HG03439 (cell line): Measurements from ENCODE around the gene FOXN3.
A peak's percentile ranks its signal among the peaks of the same experiment; 100 is the strongest.

Source experiments
- ATAC-seq: cut with Tn5 transposase; IDR thresholded peaks from one replicate; pipeline ENCODE4 v1.9.1; 2021; ENCODE audit warnings: mild to moderate bottlenecking, moderate library complexity; ENCODE audit not compliant: unreplicated experiment

The FOXN3 gene

DNA sequence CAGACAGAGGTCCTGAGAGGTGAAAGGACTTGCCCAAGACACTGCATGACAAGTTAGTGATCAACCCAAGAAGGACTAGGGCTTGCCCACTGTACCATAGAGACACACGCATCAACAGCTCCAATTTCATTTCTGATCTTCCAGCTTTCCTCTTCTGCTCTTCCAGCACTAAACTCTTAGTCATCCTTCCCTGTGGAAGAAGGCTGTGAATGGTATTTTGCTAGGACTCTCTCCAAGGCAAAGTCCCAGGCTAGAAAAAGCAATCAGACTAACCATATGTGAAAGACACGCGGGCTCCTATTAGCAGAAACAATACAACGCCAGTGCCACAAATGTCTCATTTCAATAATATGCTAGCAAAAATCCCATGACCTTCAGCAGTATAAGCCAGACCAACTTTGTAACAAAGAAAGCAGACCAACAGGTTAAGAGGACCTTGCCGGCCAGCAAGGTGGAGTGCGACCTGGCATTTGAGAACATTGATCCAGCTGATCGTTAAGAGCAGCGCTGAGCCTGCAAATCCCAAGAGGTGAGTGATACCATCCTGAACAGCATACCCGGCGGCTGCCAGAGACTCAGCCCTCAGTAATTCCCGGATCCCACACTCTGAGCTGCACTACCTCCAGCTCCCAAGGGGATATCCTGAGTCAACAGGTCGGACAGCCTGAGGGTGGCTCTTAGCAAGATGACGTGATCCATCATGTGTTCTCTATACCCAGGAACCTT, 132.5 kb downstream of the FOXN3 start:
- no peak for ATAC-seq

DNA sequence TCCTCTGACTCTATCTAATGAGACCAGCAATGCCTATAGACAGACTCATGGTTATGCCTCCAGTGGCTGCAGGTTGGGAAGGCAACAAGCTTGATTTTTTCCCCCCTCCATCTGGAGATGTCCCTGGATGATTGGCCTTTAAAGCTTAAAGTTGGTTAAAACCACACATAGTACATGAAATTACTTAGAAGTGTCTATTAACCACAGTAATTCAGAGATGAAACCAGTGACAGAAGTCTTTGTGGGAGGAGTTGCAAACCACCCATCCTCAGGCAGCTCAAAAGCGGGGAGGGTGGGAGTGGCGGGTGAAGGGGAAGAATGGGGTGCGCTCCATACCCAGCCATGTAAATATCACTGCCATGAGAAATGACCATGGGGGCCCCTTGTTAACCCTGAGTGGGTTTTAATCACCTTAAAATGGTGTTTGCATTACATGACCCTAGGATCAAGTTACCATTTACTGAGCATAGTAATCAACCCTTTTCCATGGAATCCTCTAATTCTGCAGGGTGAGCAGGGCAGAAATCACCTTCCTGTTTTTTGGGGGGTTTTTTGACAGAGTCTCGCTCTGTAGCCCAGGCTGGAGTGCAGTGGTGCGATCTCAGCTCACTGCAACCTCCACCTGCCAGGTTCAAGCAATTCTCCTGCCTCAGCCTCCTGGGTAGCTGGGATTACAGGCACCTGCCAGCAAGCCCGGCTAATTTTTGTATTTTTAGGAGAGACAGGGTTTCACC, 133.5 kb downstream of the FOXN3 start:
- no peak for ATAC-seq

DNA sequence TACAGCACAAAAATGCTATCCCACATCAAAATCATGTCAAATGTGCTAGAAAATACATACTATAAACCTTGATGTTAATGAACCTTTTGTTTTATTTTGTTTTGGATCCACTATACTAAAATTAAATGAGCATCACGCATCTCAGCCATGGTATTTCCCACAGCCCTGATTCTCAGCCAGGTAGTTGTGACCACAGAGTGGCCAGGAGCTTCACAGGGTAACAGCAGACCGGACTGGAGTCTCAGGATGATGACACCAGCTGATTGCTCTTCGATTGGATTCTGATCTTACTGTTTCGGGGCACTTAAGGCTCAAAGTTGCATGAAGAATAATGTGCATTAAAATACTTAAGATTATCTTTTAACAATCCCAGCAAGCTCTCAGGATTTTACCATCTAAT, 134.8 kb downstream of the FOXN3 start:
- no peak for ATAC-seq

DNA sequence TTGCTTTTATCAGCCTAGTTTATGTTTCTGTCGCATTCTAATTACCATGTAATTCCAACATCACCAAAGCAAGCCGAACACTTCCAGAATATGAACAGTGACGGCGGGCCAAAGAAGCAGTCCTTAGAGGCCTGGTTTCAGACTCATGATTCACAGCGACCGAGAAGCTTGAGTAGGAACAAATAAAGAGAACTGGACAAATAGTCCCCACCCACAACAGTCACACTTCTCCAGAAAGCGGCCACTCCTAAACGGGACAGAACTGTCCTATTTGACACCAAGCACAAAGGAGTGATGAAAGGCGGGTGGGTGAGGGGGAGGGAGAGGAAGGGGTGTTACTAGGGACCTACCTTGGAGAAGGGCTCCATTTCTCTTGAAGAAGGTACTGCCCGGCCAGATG, 136.4 kb downstream of the FOXN3 start:
- ATAC-seq, result no peak

DNA sequence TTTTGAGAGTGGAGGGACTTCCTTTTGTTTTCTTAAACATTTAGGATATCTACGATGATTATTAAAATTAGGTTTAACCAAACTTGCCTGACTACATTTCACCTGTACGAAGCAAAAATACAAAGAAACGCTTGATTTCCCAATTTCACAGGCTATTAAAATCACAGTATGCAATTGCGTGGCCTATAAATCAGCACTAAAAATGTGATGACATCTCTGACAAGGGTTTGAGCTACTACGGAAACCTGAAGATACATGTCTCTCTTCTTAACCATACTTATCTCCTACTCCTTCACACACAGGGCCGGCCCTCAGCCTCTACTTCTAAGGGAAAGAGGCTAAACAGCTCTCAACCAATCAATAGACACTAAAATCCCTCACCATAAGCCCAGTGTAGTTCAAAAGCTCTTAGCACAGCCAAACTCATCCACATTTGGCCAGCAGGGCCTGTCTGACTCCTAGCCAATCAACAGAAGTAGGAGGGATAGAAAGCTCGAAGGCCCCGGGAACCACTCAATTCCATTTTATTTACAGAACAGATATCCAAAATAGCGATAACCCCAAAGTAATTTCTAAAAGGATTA, 137.3 kb downstream of the FOXN3 start:
- ATAC-seq, result no peak

DNA sequence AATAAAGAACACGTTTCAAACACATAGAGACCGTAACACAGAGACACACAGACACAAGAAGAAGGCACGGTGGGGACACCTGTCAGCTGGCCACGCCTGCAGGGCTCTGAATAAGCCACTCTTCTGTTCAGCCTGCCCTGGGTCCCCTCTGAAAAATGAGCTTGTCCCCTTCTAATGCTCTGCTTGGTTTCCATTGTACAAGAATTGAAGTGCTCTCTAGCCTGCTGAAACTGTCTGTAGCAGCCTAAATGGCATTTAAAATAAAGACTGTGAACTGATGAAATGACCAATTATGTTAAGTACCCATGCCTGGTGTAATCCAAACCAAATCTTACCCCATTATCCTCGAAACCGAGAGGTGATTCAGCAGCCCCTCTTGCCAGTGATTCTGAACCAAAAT, 139.8 kb downstream of the FOXN3 start:
- ATAC-seq, result no peak

DNA sequence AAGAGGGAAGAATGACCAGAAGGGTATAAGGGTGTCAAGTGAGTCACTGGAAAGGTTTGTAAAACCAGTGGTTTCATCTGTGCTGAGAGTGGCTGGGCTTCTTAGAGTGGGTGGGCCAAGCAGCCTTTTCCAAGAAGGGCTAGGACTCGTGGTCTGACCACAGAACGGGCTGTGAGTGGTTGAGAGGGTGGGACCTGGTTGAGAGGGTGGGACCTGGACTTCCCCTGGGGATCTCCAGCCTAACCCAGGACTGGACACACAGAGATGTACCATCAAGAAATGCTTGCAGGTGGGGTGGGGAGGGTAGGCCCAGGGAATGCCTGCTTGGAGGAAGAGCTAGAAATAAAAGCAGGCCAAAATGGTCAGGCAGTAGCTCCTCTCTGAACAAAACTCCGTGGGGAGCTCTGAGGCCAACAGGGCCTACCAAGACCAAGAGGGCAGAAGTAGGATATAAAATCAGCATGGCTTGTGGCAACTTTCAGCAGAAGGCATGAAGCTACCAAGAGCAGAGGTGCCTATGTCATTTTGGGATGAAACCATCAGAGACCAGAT, 140.5 kb downstream of the FOXN3 start:
- peak; percentile 85 for ATAC-seq

DNA sequence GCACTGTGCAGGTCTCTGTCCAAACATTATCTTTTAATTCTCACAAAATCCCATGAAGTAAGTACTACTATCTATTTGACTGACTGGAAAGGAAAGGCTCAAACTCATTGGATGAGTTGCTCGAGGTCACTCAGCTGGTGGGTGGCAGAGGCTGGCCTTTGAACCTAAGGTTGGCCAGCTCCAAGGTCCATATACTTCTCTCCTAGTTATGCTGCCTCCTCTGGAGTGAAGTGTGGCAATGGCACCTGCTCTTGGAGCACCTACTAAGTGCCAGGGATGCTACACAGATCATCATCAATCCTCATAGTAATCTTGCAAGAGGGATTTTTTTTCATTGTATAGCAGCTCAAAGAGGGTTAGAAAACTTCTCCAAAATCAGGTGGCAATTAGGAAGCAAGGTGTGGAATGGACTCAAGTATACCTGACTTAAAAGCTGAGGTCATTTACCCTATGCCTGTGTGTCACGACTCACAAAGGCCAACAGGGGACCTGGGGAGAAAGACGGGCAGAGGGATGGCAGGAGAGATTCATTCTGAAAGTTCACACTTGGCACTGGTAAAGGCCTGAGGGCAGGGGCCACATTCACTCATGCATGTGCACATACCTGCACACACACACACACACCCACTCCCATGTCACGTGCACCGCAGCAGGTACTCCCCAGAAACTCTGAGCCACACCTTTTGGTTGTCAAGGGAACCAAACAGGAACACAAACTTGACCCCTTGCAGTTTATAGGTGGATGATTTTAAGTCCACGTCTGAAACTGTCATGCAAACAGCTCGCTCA, 146.4 kb downstream of the FOXN3 start:
- no peak for ATAC-seq

DNA sequence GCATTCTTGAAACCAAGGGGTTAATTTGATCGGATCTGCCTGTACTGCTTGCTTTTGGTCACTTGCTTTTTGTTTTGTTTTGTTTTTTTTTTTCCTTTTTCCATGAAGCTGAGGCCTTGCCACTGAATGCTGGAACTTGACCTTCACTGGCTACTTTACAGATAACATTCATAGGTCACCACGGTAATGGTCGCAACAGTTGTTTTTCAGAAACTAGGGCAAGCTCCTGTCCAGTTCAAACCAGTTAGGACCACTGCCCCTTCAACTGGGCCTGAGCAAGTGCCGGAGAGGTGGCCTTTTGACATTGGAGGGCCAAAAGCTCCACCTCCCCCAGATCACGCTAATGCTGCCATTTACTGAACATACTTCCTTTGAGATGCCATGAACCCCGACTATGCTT, 147.6 kb downstream of the FOXN3 start:
- ATAC-seq, result no peak

DNA sequence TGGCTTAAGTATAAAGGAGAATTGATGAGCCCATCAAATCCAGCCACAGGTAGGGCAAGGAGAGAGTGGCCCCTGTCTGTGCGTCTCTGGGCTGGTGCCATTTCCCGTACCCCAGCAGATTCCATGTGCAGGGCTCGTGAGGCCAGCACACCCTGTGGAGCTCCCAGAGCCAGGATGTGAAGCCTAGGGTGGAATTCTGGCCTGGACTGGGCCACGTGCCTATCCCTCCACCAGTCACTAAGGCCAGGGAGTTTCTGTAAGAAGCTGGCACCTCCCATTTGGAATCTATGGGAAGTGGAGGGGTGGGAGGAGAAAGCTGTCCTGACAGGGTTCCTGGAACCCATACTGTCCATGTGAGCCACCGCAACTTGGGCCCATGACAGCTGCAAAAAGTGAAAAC, 148.5 kb downstream of the FOXN3 start:
- ATAC-seq, result no peak

DNA sequence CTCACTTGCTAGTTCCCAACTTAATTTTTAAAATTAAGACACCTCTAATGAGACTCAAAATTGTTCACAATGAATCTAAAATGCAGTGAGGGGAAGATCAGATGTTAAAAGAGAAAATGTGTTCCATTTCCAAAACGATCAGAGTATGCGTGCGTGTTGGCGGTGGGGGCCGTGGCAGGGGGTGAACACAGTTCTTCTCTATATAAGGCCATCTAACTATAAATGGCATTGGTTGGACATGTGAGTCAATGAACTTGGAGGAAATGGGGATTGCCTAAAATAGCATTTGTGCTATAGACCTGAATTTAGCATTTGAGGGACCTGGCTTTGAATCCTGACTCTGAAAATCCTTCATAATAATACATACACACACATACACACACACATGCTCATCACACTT, 149.4 kb downstream of the FOXN3 start:
- ATAC-seq, result no peak

DNA sequence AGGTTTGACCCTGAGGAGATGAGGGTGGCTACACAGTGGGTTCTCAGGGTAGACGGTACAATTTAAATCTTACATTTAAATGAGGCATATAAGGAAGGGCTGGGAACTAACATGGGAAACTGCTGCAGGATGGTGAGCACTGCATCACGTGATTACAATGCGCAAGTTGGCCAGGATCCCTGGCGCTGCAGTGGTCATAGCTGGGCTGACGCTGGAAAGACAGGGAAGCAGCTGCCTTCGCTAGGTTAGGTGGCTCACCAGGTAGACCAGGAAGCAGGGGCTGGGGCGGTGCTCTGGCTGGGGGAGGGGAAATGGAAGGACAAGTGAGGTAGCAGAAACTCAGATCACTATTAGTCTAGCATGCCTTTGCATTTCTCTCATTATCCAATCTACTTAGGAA, 149.9 kb downstream of the FOXN3 start:
- ATAC-seq, result no peak

DNA sequence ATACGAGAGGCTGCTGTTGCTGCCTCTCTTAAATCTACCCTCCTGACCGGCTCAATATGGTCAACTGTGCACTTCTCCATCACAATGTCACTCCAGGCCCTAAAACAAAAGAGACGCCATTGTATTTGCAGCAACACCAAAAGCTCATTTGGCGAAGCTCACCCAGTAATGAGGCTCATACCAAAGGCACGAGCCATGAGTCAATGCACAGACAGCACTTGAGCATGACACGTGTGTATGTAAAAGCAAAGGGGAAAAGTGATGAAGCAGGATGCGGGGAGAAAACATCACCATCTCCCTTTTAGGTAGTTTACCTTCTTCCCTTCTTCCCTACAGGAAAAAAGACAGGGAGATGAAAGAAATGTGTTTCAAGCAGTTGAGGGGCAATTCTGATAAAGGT, 150.3 kb downstream of the FOXN3 start:
- no peak for ATAC-seq

DNA sequence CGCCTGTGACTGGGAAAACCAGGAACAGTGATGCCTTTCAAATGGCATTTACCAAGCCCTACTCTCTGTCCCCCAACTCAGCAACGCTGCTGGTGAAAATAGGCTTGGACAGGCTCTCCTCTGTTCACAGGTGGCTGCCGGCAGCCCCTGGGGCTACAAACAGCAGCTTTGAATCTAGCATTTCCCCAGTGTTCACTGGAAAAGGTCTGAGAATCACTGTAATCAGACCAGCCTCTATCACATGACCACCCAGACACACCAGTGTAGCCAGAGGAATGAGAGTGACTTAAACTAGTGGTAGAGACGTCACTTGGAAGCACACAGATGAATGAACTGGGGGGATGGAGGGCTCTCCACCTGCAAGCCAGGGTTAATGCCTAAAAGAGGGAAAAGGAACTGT, 151.8 kb downstream of the FOXN3 start:
- ATAC-seq, result no peak

DNA sequence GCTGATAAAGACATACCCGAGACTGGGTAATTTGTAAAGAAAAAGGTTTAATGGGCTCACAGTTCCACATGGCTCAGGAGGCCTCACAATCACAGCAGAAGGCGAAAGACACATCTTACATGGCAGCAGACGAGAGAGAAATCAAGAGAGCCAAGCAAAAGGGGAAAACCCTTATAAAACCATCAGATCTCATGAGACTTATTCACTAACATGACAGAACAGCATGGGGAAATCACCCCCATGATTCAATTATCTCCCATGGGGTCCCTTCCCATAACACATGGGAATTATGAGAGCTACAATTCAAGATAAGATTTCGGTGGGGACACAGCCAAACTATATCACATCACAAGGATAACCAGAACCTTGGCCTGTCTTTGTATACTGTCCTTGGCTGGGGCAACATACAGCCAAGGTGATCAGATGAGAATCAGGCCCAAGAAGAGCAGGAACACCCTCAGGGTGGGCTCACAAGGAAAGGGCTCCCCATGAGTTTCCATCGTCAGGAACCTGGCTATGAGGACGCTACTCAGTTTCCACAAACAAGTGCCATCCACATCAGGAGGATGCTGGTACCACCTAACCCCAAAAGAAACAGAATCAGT, 152.7 kb downstream of the FOXN3 start:
- ATAC-seq, result no peak

DNA sequence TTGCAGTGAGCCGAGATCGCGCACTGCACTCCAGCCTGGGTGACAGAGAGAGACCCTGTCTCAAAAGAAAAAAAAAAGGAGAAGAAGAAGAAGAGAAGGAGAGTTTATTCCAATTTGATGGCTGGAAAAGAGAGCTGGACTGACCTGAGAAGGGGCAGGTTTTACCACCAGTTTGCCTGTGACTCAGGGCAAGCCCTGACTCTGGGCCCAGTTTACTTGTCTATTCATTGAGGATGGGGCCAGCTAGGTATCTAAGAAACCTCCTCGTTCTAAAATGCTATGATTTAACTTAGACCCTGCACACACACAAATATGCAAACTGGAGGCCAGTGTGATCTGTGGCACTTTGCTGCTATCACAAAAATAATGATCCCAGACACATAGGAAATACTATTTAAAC, 155.0 kb downstream of the FOXN3 start:
- ATAC-seq, result no peak

DNA sequence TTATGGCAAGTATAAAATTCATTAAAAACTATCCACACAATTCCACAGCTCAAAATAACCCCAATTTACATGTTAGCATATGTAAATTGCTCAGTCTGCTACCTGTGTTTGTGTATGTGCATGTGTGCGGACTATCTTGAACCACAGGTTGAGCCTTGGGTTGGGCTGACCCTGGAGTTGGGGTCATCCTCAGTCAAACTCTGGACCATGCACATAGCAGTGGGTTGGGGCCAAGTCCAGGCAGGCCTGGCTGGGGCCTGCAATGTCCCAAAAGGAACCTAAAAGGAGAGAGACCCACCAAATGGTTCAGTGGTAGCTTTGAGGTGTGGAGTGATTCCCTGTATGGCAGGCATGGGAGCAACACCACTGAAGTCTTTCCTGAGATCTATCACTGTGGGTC, 156.1 kb downstream of the FOXN3 start:
- ATAC-seq, result no peak

DNA sequence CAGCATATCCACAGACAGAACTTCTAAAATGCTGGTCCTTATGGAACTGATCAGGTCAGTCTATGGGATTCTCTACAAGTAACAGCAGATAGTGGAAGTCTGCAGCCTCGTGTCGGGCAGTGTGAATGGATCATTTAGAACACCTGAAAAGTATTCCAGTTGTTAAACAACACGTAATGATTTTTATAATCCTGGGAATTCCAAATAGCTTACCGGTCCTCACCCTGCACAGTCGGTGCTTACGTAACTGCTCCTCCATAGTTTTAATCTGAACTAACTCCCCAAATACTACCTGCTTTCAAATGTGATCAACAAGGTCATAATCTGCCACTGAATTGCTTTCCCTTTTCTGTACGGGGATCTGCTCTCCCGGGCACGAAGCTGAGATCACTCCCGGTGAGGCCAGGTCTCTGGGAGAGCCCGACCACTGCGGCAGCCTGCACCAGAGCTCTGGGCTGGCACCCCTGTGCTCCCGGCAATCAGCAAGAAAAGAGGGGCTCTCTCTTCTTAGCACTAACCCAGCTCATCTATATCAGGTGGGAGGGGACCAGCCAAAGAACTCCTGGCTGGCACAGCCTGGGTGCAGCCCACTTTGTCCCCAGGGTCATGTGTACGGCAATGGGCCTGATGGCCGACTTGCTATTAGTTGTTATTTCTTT, 157.0 kb downstream of the FOXN3 start:
- no peak for ATAC-seq

DNA sequence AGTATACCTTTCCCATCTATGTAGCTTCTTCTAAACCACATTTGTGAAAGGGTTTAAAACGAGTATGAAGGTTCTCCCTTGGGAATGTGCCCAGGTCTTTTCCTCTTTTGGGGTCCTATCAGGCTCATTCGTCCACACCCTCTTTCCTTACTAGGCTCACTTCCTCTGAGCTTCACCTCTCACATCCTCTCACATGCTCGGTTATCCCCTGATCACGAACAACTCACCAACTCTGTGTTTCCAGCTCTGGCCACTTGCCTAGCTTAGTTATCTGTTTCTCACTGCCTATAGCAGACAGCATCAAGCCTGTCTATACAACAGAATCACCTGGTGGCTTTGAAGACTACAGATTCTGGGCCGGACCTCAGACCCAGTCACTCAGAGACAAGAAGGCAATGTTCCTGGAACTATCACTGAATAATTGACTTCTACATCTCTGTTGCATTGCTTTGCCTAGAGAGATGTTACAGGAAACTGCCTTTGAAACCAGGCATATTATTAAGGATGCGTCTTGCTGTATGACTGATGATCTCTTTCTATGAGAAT, 158.2 kb downstream of the FOXN3 start:
- ATAC-seq, result no peak

DNA sequence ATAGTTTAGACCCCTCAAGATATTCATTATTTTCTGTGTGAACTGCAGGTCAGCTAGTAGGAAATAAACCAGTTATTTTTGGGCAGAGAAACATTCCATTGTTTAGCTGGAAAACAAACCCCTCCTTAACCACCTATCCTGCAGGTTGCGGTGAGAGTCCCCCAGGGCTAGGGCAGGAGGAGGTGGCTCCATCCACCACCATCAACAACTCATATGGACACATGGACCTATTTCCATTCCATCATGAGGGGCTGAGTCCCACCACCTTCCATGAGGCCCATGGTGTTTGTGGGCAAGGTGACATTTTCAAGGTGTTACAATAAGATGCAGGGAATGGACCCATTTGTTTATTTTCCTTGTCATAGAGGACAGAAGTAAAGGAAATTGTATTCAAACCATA, 160.1 kb downstream of the FOXN3 start:
- ATAC-seq, result no peak
